ENCODE data around the gene SLC39A11.
"Not testable (repeated sequence)": the region's sequence is repeated elsewhere in the genome, so short reads cannot be mapped to it uniquely, and the experiment has no call there.

DNA sequence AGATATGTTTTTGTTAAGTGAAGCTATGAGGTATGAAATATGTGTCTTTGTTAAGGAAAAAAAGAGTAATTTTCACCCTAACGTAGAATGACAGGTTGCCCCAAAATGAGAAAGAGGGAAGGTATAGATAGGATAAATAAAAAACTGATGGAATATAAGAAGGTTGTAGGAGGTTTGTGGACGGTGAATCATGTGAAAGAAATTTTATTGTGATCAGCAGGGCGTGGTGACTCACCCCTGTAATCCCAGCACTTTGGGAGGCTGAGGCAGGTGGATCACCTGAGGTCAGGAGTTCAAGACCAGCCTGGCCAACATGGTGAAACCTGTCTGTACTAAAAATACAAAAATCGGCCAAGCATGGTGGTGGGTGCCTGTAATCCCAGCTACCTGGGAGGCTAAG lies 32.8 kb downstream of the SLC39A11 start:
- TF ChIP-seq LEF1 (IDR thresholded peaks at IDR 0.05; ENCODE audit: borderline replicate concordance); SP1 (IDR thresholded peaks at IDR 0.05); ARNT (IDR thresholded peaks at IDR 0.05); BHLHE40 (IDR thresholded peaks at IDR 0.05; ENCODE audit: borderline replicate concordance); FOXM1 (IDR thresholded peaks at IDR 0.05; ENCODE audit: borderline replicate concordance): not testable (repeated sequence)
